Effector CD4-positive, alpha-beta T cell (primary cell): ENCODE measurements around the gene KRTAP10-3. TPM values are rescaled to one million over a fixed set of nuclear protein-coding genes. Genes with fewer than 3 reads are reported as not detected.
"Not testable (repeated sequence)": the region's sequence is repeated elsewhere in the genome, so short reads cannot be mapped to it uniquely, and the experiment has no call there.

Experiments
- DNase-seq: peaks from one replicate; pipeline ENCODE4 v3.0.0-alpha.2; 2020
- total RNA-seq: gene quantifications from one replicate; lab custom pipeline; 2026; lab: John Stamatoyannopoulos, UW

Gene KRTAP10-3, protein sequence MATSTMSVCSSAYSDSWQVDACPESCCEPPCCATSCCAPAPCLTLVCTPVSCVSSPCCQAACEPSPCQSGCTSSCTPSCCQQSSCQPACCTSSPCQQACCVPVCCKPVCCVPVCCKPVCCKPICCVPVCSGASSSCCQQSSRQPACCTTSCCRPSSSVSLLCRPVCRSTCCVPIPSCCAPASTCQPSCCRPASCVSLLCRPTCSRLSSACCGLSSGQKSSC
- total RNA-seq = not detected

DNA sequence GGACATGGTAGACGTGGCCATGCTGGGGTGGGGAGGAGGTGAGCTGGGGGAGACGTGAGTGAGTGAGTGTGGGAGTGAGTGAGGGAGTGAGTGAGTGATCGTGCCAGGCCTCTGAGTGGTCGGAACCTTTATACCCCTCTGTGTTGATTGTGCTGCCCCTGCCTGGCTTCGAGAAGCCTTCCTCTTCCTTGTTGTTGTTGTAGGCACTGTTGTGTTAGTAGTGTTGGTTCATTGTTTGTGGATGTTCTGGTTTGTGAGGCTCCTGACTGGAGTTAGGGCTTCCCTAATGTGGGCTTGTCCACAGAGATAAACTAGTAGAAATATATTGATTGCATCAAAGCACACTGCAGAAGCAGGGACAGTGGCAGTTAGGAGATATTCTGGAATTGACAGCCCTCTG, at the start of gene KRTAP10-3:
Gene KRTAP10-3, minus strand, starts transcription at position 101 of the 400 bp plus-strand sequence. Its CDS starts 80 bp downstream, at position 21.
- no peak for DNase-seq

DNA sequence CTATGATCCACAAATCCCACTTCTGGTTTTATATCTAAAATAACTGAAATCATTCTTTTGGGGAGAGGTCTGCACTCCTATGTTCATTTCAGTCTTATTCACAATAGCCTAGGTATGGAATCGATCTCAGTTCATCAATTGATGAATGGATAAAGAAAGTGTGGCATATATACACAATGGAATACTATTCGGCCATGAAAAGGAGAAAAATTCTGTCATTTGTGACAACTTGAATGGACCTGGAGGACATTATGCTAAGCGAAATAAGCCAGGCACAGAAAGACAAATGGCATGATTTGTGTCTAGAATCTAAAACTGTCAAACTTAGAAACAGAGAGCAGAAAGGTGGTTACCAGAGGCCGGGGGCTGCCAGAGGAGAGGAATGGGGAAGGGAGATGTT, 47.9 kb upstream of the KRTAP10-3 start:
- no peak for DNase-seq

DNA sequence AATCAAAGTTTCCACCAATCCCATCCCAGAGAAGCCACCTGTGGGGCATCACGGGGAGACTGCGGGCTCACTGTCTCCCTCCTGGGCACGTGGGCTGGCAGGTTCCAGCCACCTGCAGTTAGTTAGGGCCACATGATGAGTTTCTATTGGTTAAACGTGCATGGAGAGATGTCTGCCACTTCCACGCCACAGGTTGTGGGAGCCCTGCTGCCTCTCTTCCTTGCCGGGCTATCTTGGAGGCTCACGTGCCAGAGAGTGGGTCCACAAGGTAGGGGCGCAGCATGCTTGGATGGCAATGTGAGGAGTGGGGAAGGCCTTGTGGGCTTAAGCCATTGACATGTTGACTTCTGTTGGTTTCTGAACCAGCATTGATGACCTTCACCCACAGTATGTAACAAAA, 45.3 kb upstream of the KRTAP10-3 start:
- DNase-seq = no peak

DNA sequence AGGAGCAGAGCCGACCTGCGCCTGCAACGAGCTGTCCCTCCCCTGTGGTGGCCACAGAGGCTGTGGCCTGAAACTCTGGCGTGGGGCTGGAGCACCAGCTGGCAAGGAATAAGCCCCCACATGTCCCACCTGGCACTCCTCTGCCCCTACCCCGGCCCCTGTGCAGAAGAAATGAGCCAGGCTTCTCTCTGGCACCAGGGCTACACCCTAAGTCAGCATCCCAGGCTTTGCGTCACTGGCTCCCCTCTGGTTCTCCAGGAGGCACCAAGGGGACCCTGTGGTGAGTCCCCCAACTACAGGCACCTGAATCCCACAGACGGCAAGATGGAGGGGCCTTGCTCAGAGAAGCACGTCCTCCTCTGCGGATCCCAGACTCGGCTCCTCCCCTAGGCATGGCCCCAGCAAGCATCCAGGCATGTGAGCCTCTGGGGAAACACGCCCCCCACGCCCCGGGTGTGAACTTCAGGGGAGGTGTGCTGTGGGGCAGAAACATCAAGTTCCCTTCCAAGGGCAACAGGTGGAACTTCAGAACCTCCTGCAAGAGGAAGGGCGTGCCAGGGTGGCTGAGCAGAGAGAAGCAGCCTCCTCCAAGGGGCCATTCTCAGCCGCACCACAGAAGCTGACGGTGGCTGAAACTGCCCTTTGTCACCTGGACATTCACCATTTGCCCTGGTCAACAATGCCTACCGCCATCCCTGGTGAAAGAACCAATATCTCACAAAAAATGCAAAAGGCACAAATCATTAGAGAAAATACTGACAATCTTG, 44.7 kb upstream of the KRTAP10-3 start:
- DNase-seq = no peak

DNA sequence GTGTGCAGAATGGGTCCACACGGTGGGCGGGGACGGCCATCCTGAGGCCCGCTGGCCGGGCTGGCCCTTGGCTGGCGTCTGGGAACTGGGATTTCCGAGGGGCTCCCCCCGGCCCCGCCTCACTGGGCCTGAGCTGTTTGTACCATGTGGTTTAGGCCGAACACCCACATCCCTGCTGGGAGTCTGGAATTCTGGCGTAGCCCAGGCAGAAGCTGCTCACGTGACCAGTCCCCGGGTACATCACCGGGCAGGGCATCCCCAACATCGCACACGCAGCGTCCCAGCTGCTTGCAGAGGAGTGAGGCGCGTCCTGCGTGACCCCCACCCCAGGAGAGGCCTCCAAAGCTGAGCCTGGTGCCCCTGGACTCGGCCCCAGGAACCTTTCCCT, 43.9 kb upstream of the KRTAP10-3 start:
- DNase-seq = no peak

DNA sequence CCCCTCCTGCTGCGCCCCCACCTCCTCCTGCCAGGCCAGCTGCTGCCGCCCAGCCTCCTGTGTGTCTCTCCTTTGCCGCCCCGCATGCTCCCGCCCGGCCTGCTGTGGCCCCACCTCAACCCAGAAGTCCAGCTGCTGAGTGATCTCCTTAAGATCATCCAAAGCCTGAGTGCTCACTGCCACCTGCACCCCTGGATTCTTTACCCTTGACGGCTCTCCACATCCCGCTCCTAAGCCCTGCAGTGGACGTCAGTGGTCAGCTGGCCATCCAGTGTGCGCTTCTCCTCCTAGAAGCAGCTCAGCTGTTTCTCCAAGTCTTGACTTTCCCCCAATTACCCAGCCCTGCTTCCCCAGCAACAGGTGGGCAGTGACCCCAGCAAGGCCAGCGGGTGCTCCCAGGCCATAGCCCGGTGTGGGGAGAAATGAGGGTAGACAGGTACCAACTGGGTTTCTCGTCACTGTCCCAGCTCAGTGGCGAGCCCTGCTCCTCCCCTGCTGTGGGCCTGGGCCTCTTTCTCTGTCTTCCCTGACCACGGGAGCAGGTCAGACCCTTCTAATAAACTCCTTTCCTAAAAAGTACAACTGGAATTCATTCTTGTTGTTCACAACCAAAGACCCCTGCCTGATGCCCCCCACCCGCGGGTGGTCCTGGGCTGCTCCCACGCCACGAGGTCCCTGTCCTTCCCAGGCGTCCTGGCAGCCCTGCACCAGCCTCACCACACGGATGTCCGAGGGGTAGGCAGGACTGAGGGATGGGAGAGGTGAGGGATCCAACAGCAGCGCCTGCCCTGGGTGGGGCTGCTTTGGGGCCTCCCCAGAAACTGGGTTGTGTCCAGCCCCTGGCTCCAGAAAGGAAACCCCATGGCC, 43.2 kb upstream of the KRTAP10-3 start:
- DNase-seq = no peak

DNA sequence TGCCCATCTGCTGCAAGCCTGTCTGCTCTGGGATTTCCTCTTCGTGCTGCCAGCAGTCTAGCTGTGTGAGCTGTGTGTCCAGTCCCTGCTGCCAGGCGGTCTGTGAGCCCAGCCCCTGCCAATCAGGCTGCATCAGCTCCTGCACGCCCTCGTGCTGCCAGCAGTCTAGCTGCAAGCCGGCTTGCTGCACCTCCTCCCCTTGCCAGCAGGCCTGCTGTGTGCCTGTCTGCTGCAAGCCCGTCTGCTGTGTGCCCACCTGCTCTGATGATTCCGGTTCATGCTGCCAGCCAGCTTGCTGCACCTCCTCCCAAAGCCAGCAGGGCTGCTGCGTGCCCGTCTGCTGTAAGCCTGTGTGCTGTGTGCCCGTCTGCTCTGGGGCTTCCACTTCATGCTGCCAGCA, 42.5 kb upstream of the KRTAP10-3 start:
- DNase-seq = not testable (repeated sequence)

DNA sequence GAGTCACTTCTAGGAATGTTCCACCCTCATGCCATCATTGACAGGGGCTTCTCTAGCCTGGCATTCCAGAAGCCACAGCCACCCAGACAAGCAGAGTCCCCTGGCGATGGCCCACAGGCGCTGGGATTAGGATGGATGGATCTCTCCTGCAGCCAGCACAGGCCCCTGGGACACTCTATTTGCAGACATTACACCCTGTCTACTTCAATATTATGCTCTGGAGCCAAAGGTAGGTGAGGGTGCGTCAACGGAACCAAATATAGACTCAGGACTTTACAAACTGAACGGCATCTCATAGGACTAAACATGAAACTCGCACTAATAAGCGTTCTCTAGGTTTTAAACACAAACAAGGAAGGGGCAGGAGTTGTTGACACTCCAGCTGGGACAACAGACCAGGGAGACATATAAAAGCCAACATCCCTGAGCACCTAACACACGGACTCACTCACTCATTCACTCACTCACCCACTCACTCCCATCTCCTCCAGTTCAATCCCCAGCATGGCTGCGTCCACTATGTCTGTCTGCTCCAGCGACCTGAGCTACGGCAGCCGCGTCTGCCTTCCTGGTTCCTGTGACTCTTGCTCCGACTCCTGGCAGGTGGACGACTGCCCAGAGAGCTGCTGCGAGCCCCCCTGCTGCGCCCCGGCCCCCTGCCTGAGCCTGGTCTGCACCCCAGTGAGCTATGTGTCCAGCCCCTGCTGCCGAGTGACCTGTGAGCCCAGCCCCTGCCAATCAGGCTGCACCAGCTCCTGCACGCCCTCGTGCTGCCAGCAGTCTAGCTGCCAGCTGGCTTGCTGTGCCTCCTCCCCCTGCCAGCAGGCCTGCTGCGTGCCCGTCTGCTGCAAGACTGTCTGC, 41.8 kb upstream of the KRTAP10-3 start, which contains the start of gene KRTAP10-7:
Gene KRTAP10-7, plus strand, starts transcription at position 480 of the 861 bp plus-strand sequence. Its CDS starts 25 bp downstream, at position 505.
- not testable (repeated sequence) for DNase-seq

DNA sequence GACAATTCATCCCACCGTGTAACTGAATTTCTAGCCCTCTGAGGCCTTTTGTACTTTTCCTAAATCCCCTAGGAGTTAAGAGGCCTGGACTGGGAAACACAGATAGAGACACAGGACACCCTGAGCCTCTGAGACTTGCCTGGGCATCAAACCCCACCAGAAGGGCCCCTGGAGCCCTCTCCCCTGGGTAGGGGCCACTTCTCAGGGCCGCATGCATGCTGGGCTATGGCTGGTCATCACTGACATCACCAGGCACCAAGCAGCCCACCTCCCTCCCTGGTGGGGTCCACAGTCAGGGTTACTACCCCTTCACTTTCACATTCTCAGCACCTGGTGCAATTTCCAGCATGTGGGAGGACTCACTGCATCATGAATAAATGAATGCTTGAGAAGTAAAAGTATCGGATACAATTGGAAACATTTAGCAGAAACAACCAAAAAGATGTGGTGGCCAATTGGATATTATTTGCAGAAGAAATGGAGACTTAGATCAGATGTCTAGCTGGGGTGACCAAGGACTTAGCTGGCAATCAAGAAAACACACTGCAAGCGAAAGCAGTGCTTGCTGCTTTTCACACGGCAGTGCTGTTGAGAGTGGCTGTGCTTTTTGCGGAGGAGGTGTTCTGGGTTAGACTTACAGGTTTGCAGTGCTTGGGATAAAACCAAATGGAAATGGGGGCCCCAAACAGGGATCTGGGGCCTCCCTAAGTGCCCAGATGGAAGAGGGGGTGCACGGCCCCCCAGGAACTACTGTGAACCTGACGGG, 40.9 kb upstream of the KRTAP10-3 start:
- DNase-seq = no peak

DNA sequence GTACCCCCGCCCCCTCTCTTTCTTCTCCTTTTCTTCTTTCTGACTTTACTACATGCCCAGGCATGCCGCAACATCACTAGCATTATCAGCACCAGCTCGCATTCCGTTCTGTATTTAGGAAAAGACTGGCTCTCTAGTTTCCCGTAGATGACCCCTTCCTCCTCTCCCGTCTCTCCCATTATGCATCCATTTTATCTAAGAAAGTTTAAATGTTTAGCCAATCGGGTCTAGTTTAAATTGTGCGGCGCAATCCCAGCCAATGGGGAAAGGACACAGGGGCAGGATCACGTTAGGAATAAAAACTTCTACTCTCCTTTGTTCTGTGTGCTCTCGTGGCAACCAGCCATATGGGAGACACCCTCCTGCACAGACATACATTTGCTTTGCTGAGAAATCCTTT, 39.5 kb upstream of the KRTAP10-3 start:
- no peak for DNase-seq

DNA sequence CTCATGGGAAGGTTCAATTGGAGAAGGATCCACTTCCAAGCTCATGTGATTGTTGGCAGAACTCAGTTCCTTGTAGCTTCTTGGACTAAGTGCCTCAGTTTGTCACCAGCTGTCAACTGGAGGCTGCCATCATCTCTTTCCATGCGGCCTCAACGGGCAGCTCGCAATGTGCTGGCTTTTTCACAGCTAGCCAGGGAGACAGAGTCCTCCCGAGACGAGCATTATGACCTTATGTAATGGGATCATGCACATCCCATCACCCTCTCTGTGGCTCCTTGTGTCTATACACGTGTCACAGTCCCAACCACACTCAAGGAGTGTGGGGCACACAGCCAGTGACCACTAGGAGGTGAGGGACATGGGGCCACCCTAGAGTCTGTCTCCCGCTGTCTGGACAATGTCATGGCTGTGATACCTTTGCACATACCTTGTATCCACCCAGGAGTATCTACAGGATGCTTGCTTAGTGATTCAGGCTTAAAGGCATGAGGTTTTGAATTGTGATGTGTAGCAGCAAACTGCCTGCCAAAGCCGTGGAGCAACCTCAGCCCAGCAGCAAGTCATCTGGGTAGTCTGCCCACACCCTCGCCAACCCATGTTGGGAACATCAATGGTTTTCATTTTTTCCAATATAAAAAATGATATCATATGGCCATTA, 37.6 kb upstream of the KRTAP10-3 start:
- no peak for DNase-seq

DNA sequence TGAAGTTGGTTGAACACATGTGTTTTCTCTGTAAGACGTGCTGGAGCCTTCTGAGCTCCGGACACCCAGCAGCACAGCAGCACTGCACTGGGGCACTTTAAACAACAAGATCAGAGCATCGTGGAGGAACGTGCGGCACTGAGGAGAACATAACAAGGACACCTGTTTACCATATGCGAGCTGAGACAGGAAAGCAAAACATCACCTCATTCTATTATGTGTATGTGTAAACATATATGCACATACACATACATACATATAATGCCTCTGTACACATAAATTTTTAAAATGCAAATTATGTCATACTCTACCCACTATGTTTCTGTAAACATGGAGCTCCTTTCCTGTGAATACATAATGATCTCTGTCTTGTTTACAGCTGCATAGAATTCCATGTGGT, 36.9 kb upstream of the KRTAP10-3 start:
- DNase-seq = no peak

DNA sequence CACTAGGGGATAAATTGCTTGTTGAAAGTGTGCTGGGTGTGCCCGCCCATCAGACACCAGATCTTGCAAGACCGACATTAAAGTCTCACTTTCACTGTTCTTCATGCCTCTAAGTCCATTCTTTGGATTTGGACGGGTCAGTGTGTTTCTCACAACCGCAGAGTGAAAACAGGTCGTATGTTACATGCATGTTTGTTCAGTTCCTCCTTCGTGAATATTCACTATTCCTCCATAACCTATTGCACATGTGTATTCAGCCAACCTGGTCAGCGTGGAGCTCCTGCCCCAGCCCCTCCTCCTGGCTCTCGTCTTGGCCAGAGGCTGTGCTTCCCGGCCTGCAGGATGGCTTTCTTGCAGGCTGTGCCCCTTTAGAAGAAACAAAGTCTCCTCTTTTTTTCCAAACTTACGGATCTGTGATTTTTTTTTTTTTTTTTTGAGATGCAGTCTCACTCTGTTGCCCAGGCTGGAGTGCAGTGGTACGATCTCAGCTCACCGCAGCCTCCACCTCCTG, 35.9 kb upstream of the KRTAP10-3 start:
- DNase-seq = no peak

DNA sequence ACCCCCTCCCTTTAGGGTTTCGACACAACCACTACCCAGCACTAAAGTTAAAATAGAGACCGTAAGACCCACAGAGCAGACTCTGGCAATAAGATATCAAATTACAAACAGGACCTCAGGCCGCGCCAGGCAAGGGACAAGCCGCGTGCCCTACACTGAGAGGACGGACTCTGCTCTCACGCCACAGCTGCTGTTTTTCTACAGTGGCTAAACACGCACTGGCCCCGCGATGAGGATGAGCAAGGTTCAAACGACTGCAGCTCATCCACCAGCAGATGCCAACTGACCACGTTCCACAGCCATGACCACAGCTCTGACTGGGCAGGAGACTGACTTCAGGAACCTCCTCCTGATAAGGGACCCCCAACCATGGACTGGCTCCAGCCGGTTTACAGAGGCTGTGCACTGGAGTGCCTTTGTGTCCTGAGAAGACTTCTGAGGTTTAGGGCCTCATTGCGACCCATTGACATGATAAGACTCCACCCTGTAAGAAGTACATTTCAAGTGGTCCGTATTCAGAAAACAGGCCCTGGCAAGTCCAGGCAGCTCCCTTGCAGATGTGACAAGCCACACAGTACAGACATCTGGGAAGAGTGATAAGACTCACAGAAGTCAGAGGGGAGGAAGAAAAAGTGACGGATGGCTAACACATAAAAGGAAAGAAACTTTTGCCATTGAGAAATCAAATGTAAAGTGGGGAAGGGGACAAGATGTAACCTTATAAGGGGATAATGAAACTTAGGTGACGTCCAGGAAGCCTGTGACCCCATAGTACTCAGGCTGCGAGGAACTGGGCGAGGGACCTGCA, 35.2 kb upstream of the KRTAP10-3 start:
- DNase-seq = no peak

DNA sequence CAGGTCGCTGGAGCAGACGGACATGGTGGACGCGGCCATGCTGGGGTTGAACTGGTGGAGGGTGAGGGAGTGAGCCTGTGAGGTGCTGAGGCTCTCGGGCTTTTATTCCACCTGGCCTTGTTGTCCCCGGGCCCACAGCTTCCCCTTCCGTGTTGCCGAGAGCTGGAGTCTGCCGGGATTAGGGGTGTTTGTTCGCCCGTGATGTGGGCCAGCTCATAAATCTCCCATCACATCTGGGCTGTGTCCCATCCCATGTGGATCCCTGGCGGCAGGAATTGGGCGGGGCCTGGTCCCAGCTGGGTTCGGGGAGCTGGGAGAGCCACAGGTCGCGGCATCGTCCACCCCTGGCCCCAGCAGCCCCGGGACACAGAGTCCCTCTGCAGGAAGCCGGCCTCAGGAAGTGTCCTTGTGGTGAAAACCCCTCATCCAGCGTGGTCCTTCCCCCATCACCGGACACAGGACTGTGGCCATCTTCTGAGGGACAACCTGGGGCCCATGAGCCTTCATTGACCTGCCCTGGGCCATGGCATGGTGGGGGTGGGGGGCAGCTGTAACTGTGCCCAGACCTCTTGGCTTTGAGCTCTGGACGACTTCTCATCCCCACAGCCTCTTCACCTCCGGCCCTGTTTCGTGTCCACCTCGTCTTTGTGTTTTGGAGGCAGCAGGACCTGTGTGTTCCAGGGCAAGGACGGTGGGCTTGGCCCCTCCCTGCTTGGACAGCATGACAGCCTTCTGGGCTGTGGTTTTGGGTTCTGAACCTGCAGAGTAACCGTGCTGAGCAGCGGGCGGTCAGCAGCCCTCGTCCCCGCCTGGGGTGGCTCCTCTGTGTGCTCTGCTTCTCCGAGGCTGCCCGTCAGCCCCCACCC, 34.1 kb upstream of the KRTAP10-3 start, which contains the start of gene KRTAP10-6:
Gene KRTAP10-6, minus strand, starts transcription at position 60 of the 866 bp plus-strand sequence. Its CDS starts 21 bp downstream, at position 39.
- no peak for DNase-seq

DNA sequence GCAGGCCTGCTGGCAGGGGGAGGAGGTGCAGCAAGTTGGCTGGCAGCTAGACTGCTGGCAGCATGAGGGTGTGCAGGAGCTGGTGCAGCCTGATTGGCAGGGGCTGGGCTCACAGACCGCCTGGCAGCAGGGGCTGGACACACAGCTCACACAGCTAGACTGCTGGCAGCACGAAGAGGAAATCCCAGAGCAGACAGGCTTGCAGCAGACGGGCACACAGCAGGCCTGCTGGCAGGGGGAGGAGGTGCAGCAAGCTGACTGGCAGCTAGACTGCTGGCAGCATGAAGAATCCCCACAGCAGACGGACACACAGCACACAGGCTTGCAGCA, 33.2 kb upstream of the KRTAP10-3 start:
- DNase-seq = not testable (repeated sequence)

DNA sequence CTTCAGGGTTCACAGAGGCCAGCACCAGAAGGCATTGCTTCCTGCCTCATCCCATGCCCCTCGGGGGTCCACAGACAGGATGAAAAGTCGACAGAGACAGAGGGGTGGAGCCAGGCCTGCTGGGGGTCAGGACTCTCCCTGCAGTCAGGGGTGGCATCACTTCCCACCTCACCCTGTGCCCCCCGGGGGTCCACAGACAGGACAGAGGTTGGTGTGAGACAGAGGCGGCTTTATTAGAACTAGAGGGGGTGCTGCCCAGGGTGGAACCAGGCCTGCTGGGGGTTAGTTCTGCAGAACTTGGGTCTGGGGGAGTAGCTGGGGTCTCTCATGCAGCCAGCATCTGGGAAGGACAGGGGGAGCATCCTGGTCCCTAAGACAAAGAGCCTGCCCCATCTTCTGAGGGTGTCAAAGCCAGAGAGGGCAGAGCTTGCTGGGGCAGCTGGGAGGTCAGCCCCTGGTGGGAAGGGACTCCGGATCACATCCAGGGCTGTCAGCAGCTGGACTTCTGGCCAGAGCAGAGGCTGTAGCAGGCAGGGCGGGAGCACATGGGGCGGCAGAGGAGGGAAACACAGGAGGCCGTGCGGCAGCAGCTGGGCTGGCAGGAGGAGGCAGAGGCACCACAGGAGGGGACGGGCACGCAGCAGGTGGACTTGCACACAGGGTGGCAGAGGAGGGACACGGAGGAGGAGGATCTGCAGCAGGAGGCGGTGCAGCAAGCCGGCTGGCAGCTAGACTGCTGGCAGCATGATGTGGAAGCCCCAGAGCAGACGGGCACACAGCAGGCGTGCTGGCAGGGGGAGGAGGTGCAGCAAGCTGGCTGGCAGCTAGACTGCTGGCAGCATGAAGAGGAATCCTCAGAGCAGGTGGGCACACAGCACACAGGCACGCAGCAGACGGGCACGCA, 32.6 kb upstream of the KRTAP10-3 start:
- DNase-seq = not testable (repeated sequence)

DNA sequence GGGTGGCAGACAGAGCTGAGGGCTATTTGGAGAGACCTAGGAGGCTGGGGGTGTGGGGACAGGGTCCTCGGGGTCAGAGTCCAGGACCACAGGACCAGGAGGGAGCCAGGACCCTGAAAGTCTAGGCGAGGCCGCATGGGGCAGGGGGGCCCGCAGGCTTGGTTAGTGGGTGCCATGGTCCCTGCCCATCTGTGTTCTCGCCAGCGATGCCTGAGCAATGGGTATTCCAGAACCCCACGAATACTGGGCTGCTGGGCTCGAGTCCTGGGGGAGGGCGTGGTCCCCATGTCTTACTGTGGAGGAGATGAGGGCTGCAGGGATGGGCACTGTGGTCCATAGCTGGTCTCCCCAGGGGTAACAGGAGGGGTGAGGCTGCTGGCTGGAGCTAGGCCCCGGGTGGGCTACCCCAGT, 31.7 kb upstream of the KRTAP10-3 start:
- DNase-seq = no peak
